Measurements from ENCODE around the gene NLRP9.

GRCh38 chr19:55717251-55717650, 21.0 kb downstream of the NLRP9 start:
- no peak for TF ChIP-seq CTCF (IDR thresholded peaks at IDR 0.05)
- TF ChIP-seq JUN (IDR thresholded peaks at IDR 0.05), result no peak
- TF ChIP-seq ZSCAN20 (CRISPR knock-in tag; IDR thresholded peaks at IDR 0.05), result no peak
- no peak for TF ChIP-seq MAZ (IDR thresholded peaks at IDR 0.05; ENCODE audit: borderline replicate concordance, low read depth, low read length)
- no peak for TF ChIP-seq RAD21 (conservative IDR thresholded peaks at IDR 0.05 in 1 of 2, IDR thresholded peaks at IDR 0.05 in 1 of 2)
- TF ChIP-seq EP300 (IDR thresholded peaks at IDR 0.05), result no peak
- TF ChIP-seq BCL3 (IDR thresholded peaks at IDR 0.05), result no peak
- TF ChIP-seq POLR2A (IDR thresholded peaks at IDR 0.05; ENCODE audit: low read length), result no peak
- TF ChIP-seq CEBPB (IDR thresholded peaks at IDR 0.05), result no peak

All from A549 (cell line).